ENCODE data around the gene LUZP1. TPM values are rescaled to one million over a fixed set of nuclear protein-coding genes. Genes with fewer than 3 reads are reported as not detected.
A peak's percentile ranks its signal among the peaks of the same experiment; 100 is the strongest.

The LUZP1 gene
- total RNA-seq, 4 donors from 2014 or later: 9.1 to 41.4 (median 27.3) TPM

DNA sequence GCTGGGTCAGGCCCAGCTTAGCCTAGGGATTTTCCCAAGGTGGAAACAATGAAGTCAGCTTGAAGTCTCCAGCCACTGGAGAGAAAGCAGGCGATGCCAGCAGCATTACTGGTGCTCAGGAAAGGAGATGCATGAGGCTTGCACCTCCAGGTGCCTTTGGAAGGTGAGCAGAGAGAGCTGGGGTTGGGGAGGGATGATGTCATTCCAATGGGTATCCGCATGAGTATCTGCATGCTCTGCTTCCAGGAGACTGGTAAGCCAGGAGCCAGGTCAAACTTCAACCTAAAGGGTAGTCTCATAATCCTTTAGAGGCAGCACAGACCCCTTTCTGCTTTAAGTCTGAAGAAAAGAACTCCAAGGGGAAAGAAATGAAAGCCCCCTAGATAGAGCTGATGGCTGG, 80.6 kb downstream of the LUZP1 start:
- no peak for TF ChIP-seq POLR2A (IDR thresholded peaks at IDR 0.05)
- TF ChIP-seq, protein P1, sequence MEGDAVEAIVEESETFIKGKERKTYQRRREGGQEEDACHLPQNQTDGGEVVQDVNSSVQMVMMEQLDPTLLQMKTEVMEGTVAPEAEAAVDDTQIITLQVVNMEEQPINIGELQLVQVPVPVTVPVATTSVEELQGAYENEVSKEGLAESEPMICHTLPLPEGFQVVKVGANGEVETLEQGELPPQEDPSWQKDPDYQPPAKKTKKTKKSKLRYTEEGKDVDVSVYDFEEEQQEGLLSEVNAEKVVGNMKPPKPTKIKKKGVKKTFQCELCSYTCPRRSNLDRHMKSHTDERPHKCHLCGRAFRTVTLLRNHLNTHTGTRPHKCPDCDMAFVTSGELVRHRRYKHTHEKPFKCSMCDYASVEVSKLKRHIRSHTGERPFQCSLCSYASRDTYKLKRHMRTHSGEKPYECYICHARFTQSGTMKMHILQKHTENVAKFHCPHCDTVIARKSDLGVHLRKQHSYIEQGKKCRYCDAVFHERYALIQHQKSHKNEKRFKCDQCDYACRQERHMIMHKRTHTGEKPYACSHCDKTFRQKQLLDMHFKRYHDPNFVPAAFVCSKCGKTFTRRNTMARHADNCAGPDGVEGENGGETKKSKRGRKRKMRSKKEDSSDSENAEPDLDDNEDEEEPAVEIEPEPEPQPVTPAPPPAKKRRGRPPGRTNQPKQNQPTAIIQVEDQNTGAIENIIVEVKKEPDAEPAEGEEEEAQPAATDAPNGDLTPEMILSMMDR (IDR thresholded peaks at IDR 0.05): no peak
- Histone ChIP-seq H3K27me3 (no peaks in the 10 kb centered on the region), H3K27ac (no peak overlapping the region), H3K9me3 (no peaks in the 10 kb centered on the region), H3K4me3 (no peak overlapping the region), H3K4me1 (no peaks in the 10 kb centered on the region), H3K36me3 (no peaks in the 10 kb centered on the region)
- DNase-seq: no peak
- intact Hi-C loops (cut with DNase I; ENCODE audit: low total_unique reads): no loop called here

DNA sequence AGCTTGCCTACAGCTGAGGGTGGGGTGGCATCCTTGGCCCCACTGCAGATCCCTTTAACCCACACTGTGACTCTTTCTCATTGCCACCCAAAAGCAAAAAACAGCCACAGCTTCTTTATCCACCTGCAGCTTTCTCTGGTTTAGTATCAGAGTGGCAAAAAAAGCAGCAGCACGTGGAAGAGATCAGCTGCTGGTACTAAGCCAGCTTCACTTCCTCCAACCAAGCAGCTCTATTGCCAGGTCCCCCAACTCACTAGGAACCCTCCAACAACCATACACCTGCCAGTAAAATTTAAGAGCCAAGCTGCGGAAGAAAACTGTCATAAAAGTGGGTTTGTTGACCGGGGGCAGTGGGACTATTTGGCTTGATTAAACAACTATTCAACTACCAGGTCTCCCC, 83.0 kb downstream of the LUZP1 start:
- TF ChIP-seq, protein P1 (IDR thresholded peaks at IDR 0.05): no peak
- no peak for TF ChIP-seq POLR2A (IDR thresholded peaks at IDR 0.05)
- Histone ChIP-seq H3K9me3 (no peaks in the 10 kb centered on the region), H3K4me3 (no peak overlapping the region), H3K4me1 (no peaks in the 10 kb centered on the region), H3K27ac (no peak overlapping the region), H3K36me3 (no peaks in the 10 kb centered on the region), H3K27me3 (no peaks in the 10 kb centered on the region)
- intact Hi-C loops (cut with DNase I; ENCODE audit: low total_unique reads): no loop called here
- no peak for DNase-seq

- no peaks in the 10 kb centered on the region for H3K36me3 ChIP-seq
- intact Hi-C loops (cut with DNase I; ENCODE audit: low total_unique reads): no loop called here
- no peaks in the 10 kb centered on the region for H3K4me1 ChIP-seq
- H3K27ac ChIP-seq: no peak overlapping the region
- H3K27me3 ChIP-seq: no peaks in the 10 kb centered on the region
- DNase-seq: no peak
- TF ChIP-seq, protein P1 (IDR thresholded peaks at IDR 0.05): no peak
- TF ChIP-seq POLR2A (IDR thresholded peaks at IDR 0.05): no peak
- H3K4me3 ChIP-seq: no peak overlapping the region
- H3K9me3 ChIP-seq: no peaks in the 10 kb centered on the region
Measured at GRCh38 chr1:23084880-23085279, 83.8 kb downstream of the LUZP1 start.

DNA sequence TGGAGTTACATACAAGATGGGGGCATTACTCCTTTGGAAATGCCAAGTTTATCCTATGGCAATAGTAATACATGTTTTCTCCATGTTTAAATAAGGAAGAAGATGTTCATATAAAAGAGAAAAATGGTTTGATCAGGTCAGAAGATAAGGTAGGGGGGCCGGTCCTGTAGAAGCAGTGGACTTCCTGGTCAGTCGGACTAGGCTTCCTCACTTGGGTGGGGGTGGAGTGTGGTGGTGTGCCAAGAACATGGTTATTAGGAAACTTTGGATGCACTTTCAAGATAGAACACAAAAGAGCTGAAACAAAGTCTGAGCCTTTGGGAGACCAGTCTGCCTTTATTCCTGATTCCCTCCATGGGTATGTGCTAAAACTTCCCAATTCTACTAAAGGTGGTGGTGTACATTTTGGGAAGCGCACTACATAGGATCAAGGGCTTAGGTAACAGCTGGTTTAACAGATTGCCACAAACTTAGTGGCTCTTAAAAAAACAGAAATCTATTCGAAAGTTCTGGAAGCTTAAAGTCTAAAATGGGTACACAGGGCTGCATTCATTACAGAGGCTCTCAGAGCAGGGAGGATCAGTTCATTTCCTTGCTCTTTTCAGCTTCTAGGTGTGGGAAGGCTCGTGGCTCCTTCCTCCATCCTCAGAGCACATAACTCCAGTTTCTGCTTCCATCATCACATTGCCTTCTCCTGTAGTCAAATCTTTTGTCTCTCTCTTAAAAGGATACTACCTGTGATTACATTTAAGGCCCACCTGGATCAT, 84.8 kb downstream of the LUZP1 start:
- Histone ChIP-seq H3K27ac (peak overlapping the region in 1 of 2 donors; percentile 46), H3K36me3 (no peaks in the 10 kb centered on the region), H3K9me3 (no peaks in the 10 kb centered on the region), H3K27me3 (no peaks in the 10 kb centered on the region), H3K4me3 (no peak overlapping the region), H3K4me1 (no peaks in the 10 kb centered on the region)
- intact Hi-C loops (cut with DNase I; ENCODE audit: low total_unique reads): no loop called here
- peak; percentile 26 to 56 for DNase-seq
- no peak for TF ChIP-seq POLR2A (IDR thresholded peaks at IDR 0.05)
- TF ChIP-seq, protein P1 (IDR thresholded peaks at IDR 0.05): no peak

- Histone ChIP-seq H3K27me3 (no peaks in the 10 kb centered on the region), H3K9me3 (no peaks in the 10 kb centered on the region), H3K27ac (no peak overlapping the region), H3K36me3 (no peaks in the 10 kb centered on the region), H3K4me1 (no peaks in the 10 kb centered on the region), H3K4me3 (no peak overlapping the region)
- DNase-seq: no peak
- TF ChIP-seq, protein P1 (IDR thresholded peaks at IDR 0.05): no peak
- TF ChIP-seq POLR2A (IDR thresholded peaks at IDR 0.05): no peak
- intact Hi-C loops (cut with DNase I; ENCODE audit: low total_unique reads): no loop called here
Measured at GRCh38 chr1:23081376-23081775, 87.3 kb downstream of the LUZP1 start.
